Dendritic cell treated with granulocyte-macrophage colony-stimulating factor and Interleukin-4, amounts not matched to agents 40 ng/mL and 50 ng/mL, for 4 days (primary cell): ENCODE measurements around the gene MRPL10.

Source experiments
- H3K27ac Mint-ChIP-seq: one replicate; pipeline ENCODE4 v1.8.0; 2022; ENCODE audit warnings: mild to moderate bottlenecking, mixed read lengths
- H3K27me3 Mint-ChIP-seq: one replicate; pipeline ENCODE4 v1.8.0; 2022; ENCODE audit warnings: mild to moderate bottlenecking, mixed read lengths
- H3K36me3 Mint-ChIP-seq: one replicate; pipeline ENCODE4 v1.8.0; 2022; ENCODE audit warnings: low read depth, mixed read lengths
- H3K4me1 Mint-ChIP-seq: one replicate; pipeline ENCODE4 v1.8.0; 2022; ENCODE audit warnings: low read depth, mixed read lengths
- H3K4me3 Mint-ChIP-seq: one replicate; pipeline ENCODE4 v1.8.0; 2022; ENCODE audit warnings: mild to moderate bottlenecking, moderate library complexity, mixed read lengths
- H3K9me3 Mint-ChIP-seq: one replicate; pipeline ENCODE4 v1.8.0; 2022; ENCODE audit warnings: mixed read lengths
- intact Hi-C: fragments of 100-400 bp; cut with micrococcal nuclease; formaldehyde crosslinking; loops from one replicate; pipeline ENCODE4 v1.15.0; 2022

MRPL10 gene

DNA sequence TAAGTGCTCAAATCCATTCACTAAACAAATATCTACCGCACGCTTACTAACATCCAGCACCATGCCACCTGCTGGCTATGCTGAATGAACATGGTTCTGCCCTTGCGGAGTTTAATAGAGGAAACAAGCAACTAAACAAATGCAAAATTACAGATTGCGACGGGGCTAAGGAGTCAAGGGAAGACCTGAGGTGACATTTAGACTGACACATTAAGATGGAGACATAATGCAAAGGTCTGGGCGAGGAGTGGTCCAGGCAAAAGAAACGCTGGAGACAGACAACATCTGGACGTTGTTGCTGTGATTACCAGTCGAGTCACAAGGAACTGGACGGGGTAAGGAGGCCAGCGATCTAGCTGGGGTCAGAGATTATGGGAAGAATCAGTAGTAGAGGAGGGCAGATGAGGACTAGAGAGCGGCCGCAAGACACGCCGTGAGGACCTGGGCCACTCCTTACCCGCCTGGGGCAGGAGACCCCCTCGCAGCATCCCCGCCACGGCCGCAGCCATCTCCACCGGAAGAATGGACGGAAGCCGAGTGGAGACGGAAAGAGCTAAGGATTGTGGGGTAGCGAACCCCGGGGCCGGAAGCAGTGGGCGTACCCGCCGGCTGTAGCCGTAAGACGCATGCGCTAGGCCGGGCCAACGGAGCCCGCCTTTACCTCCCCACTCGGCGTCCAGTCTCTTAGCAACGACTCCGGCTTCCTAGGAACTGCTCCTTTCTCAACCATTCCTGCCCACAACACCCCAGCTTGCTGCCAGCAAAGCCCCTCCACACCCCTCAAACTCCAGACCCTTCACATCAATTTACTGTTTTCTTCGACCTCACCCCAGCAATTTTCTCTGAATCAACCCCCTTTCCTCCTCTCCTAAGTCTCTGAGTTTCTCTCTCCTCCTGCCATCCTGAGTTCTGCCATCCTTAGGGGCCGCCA lies at the start of gene MRPL10, which contains the start of gene LRRC46:
TSS of gene MRPL10 (minus strand) at position 539 of the 931 bp plus-strand sequence. CDS start at position 509, 30 bp downstream.
TSS of gene LRRC46 (plus strand) at position 668 of the 931 bp plus-strand sequence. CDS start 320 bp downstream, outside the sequence.
- peaks cover 57% of the 10 kb centered on the region for H3K4me1 Mint-ChIP-seq
- peak within 1 kb of the TSS; percentile 91 for H3K27ac Mint-ChIP-seq
- H3K27me3 Mint-ChIP-seq, result no peaks in the 10 kb centered on the region
- intact Hi-C loops, result no loop called here
- peaks cover 46% of the 10 kb centered on the region for H3K36me3 Mint-ChIP-seq
- no peaks in the 10 kb centered on the region for H3K9me3 Mint-ChIP-seq
- H3K4me3 Mint-ChIP-seq, result peak within 1 kb of the TSS; percentile 86

DNA sequence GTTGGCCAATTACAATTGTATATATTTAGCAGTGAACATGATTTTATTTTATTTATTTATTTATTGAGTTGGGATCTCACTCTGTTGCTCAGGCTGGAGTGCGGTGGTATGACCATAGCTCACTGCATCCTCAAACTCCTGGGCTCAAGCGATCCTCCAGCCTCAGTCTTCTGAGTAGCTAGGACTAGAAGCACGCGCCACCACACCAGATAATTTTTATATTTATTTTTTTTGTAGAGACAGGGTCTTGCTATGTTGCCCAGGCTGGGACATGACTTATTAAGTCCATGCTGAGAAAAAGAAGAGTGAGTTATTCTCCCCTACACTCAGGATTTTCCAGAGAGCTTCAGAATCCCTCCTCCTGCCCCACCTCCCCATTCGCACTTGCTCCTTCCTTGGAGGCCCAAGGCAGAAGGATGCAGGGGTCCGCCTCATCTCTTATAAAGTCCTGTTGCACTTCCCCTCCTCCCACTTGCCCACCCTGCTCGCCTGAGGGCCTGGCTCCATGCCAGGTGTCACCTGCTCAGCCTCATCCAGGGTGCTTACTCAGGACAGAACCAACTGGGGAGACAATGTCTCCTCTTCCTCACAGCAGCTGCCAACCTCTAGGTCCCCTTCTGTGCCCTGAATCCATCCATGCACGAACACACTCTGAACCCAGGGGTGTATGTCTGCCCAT lies 48.6 kb upstream of the MRPL10 start:
- Mint-ChIP-seq H3K9me3 (no peaks in the 10 kb centered on the region), H3K36me3 (no peaks in the 10 kb centered on the region), H3K27me3 (peaks cover 24% of the 10 kb centered on the region), H3K4me1 (peaks cover 34% of the 10 kb centered on the region), H3K4me3 (no peak overlapping the region), H3K27ac (no peak overlapping the region)
- intact Hi-C loops, result no loop called here

DNA sequence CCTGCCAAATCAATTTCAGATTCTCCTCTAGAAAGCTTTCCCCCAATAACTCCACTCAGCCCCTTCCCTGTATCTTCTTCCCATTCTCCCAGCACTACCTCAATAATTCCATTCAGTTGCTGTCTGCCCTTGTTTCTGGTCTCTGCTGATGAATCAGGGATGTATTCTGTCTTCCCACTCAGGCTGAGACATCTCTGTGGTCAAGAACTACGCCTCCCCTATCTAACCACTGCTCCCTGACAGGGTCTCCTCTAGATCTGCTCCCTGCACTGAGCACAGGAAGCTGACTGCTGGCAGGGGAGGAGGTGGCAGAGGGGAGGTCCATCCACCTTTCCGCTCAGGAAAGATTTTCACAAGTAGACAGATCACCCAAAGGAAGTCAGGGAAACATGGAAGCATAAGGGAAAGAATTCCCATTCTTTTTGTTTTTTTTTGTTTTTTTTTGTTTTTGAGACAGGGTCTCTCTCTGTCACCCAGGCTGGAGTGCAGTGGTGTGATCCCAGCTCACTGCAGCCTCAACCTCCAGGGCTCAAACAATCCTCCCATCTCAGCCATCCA lies 47.8 kb upstream of the MRPL10 start:
- no peaks in the 10 kb centered on the region for H3K36me3 Mint-ChIP-seq
- peaks cover 39% of the 10 kb centered on the region for H3K4me1 Mint-ChIP-seq
- H3K4me3 Mint-ChIP-seq, result no peak overlapping the region
- intact Hi-C loops, result no loop called here
- peaks cover 2% of the 10 kb centered on the region for H3K9me3 Mint-ChIP-seq
- peaks cover 27% of the 10 kb centered on the region for H3K27me3 Mint-ChIP-seq
- H3K27ac Mint-ChIP-seq, result no peak overlapping the region

DNA sequence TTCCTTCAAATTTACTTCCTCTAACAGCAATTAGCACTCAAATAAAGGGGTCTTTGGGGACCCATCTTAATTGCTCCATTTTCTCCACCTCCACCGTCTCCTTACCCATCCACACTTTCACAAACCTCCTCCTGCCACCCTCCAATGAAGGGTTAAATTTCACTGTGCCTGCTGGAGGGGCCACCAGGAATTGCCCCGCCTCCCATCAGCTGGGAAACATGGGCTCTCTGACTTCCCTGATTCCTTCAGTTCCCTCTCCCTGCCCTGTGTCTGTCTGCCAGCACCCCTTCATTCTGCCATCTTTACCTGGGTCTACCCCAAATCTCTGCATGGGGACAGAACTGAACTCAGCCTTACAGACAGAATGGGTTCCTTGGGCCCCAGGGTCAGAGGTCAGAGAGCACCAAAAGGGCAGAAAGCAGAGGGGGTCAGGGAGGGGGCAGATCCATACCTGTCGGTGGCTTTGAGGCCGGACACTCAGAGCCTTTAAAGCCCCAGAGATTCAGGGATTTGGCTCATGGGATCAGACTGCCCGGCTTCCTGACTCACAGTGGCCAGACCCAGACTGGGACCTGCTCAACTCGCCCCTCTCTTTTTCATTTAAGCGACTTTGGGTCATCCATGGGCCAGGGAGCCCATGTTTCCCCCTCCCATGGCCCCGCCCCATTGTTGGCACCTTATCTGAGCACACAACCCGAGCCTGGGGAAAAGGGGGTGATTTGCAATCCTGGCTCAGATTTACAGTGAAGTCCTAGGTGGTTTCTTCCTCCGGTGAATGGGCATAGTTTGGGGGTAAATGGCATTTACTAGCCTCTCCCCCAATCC lies 47.1 kb upstream of the MRPL10 start:
- H3K27ac Mint-ChIP-seq, result no peak overlapping the region
- H3K36me3 Mint-ChIP-seq, result no peaks in the 10 kb centered on the region
- no peak overlapping the region for H3K4me3 Mint-ChIP-seq
- intact Hi-C loops, result no loop called here
- peaks cover 33% of the 10 kb centered on the region for H3K27me3 Mint-ChIP-seq
- H3K4me1 Mint-ChIP-seq, result peaks cover 44% of the 10 kb centered on the region
- H3K9me3 Mint-ChIP-seq, result peaks cover 9% of the 10 kb centered on the region

DNA sequence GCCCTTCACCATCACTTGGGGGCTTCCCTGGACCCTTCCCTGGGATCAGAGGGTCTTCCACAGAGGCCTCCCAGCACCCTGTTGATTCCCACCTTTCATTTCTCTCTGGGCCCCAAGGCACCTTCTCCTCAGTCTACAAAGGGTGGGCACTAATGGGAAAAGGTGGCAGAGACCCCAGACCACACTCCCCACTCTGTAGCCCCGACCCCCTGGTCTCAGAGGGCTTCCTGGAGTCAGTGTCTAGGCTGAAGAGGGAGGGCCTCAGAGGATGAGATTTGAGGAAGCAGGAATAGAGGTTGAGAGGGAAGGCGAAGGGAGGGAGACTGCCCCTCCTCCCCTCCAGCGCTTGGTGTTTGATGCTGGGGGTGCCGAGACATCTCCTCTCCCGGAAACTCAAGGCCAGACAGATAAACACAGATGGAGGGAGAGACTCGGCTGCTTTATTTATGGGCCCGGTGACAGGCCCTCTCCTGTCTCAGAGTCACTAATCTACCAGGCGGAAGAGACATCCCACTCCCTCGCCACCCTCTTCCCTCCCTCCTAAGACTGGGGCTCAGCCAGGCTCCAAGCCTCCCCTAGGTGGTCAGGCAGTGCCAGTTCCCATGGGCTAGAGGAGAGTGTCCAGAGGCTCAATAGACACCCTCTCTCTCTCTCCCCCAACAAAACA lies 46.2 kb upstream of the MRPL10 start:
- Mint-ChIP-seq H3K9me3 (peaks cover 9% of the 10 kb centered on the region), H3K36me3 (no peaks in the 10 kb centered on the region), H3K27me3 (peaks cover 40% of the 10 kb centered on the region), H3K4me3 (no peak overlapping the region), H3K4me1 (peaks cover 35% of the 10 kb centered on the region), H3K27ac (no peak overlapping the region)
- intact Hi-C loops, result no loop called here

DNA sequence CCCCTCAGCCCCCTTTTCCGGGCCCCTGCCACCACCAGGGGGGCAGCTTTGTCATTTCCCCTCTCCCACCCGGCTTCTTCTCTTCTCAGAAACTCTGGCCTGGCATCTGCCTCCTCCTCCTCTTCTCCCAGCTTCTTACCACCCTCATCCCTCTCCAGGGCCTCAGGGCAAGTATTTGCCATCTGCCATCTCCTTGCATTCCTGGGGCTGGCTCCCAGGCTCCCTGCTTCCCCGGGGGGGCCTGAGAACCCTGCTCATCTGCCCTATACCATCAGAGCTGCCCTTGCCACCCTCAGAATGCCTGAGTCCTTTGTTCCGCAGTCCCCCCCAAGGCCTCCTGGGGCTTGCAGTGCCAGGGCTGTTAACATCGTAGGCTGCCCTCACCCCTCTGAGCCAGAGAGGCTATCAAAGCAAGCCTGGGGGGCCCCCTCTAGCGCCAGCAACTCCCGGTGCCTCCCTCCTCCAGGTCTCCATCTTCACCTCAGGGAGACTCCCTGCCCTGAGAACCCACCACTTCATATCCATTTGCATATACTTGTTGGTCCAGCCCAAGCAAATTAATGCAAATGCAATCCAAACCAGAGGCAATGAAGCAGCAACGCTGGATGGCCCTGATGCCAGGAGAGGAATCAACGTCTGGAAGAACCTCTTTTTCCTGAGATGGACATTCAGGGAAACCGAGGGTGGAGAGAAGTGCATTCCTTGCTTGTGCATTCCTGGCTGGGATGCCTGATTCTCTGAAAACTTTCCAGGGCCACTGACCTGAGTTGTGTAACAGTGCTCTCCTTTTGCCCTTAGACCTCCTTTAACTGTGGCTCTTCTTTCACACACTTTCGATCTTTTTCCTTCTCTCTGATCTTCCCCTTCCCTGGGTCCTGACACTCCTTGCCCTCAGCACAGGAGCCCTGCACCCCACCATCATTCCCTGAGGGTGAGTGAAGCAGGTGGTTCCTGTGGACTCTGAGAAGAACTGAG lies 44.0 kb upstream of the MRPL10 start:
- Mint-ChIP-seq H3K4me3 (no peak overlapping the region), H3K36me3 (no peaks in the 10 kb centered on the region), H3K27me3 (peaks cover 59% of the 10 kb centered on the region), H3K27ac (no peak overlapping the region), H3K4me1 (peaks cover 24% of the 10 kb centered on the region), H3K9me3 (peaks cover 9% of the 10 kb centered on the region)
- intact Hi-C loops, result no loop called here

DNA sequence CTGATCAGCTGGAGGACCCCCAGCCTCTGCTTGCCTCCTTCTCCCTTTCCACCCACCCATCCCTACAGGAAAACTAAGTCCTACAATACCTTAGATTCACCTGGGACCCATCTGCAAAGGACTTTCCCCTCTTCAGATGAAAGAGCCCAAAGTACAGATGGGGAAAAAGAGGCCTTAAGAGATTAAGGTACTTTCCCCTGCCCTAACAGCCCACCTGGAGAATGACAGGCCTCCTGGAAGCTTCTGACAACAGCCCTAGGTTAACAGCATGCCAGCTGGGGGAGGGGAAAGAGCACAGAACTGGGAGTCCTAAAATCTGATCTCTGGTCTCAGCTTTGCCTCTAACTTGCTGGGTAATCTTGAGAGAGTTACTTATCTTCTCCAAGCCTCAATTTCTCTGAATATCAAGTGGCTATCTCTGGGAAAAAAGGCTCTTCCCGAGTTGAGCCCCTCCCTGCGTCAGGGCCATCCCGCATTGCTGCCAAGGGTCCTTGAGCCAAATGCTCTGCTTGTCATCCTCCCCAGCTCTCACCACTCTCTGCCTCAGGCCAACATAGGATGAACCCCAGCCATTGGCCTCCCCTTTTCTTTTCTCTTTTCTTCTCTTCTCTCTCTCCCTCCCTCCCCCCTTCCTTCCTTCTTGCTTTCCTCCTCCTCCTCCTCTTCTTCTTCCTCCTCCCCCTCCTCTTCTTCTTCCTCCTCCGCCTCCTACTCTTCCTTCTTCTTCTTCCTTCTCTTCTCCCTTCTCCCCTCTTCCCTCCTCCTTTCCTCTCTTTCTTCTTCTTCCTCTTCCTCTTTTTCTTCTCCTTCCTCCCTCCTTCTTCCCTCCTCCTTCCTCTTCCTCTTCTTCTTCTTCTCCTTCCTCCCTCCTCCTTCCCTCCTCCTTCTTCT lies 42.1 kb upstream of the MRPL10 start:
- peaks cover 24% of the 10 kb centered on the region for H3K4me1 Mint-ChIP-seq
- no peaks in the 10 kb centered on the region for H3K36me3 Mint-ChIP-seq
- H3K27ac Mint-ChIP-seq, result no peak overlapping the region
- H3K27me3 Mint-ChIP-seq, result peaks cover 67% of the 10 kb centered on the region
- intact Hi-C loops, result no loop called here
- no peak overlapping the region for H3K4me3 Mint-ChIP-seq
- peaks cover 9% of the 10 kb centered on the region for H3K9me3 Mint-ChIP-seq

DNA sequence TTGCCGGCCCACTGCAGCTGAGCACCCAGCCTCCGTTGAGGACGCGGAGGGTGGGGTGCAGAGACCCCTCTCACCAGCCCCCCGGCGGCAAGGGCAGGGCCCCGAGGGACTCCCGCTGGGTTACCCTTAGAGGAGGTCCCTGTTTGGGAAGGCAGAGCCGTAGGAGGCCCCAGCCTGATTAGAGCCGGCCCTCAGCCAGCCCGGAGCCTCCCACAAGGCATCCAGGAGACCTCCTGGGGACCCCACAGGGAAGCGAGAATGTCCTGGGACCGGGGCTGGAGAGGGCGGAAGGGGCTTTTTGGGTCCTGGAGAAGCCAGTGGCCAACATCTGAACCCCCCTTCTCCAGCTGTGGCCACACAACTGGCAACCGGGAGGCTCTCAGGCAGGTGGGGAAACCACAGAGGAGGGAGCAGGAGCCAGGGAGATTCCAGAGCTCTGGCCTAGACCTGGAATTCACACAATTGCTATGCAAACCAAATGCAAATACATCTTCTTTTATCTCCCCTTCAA lies 41.4 kb upstream of the MRPL10 start:
- Mint-ChIP-seq H3K27ac (no peak overlapping the region), H3K9me3 (peaks cover 9% of the 10 kb centered on the region), H3K4me3 (no peak overlapping the region), H3K36me3 (no peaks in the 10 kb centered on the region), H3K27me3 (peaks cover 67% of the 10 kb centered on the region), H3K4me1 (peaks cover 17% of the 10 kb centered on the region)
- intact Hi-C loops, result no loop called here

DNA sequence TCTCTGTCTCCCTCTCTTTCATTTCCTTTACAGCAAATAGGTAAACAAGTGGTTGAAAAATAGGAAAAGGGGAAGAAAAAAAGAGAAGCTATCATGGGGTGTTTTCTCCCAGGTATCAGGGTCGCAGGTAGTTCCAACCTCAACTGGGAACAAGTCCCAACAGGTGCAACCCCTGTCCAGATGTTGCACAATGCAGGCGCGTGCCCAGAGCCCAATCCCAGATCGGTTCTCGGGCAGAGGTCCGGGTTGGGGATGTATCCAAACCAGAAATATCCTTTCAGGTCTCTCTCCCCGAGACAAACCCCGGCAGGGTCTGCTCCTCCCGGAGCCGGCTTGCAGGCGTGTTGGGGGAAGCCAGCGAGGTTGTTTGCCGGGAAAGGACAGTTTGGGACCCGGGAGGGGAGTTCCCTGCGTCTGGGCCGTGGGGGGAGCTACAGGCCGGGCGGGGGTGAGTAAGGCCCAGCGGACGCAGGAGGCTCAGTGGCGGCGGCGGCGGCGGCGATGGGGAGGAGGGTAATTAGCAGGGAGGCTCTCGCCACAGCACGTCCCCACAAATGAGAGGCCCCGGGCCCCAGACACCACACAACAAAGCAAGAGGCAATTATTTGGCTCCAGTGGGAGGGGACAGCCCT lies 40.8 kb upstream of the MRPL10 start:
- peaks cover 11% of the 10 kb centered on the region for H3K4me1 Mint-ChIP-seq
- no peak overlapping the region for H3K4me3 Mint-ChIP-seq
- H3K9me3 Mint-ChIP-seq, result peaks cover 9% of the 10 kb centered on the region
- H3K36me3 Mint-ChIP-seq, result no peaks in the 10 kb centered on the region
- intact Hi-C loops, result no loop called here
- no peak overlapping the region for H3K27ac Mint-ChIP-seq
- H3K27me3 Mint-ChIP-seq, result peaks cover 69% of the 10 kb centered on the region

DNA sequence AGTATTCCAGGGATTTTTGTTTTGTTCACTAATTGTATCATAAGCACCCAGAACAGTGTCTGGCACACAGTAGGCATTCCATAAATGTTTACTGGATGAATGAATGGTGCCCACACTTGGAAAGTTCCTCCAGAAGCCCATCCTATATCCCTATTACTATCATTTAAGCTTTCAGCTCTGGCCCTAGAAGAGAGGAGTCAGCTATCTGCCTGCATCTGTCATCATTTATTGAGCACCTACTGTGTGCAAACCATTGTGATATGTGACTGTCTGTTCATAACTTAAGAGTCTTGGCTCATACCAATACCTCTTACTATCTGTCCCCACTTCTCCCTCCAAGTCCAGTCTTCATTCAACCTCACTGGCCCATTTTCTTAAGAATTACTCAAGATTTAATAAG lies 39.7 kb upstream of the MRPL10 start:
- Mint-ChIP-seq H3K4me1 (peaks cover 11% of the 10 kb centered on the region), H3K9me3 (peaks cover 9% of the 10 kb centered on the region), H3K27me3 (peaks cover 79% of the 10 kb centered on the region), H3K27ac (no peak overlapping the region), H3K36me3 (no peaks in the 10 kb centered on the region), H3K4me3 (no peak overlapping the region)
- intact Hi-C loops, result no loop called here

DNA sequence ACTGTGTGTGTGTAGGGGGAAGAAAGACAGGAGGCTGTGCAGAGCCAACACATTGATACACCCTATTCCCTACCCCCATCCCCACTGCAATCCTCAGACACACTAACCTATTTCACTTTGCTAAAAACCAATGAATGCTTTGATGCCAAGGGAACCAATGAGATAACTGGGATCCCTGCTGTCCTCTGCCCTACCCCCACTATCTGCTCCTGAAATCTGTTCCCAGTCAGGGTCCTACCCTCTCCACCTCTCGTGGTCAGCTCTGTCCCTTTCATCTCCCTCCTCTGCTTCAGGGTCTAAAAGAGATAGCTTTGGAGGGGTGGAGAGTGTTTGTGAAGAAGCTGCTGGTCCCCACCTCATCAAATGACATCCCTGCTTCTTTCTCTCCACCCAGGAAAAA lies 38.7 kb upstream of the MRPL10 start:
- no peaks in the 10 kb centered on the region for H3K36me3 Mint-ChIP-seq
- H3K9me3 Mint-ChIP-seq, result peaks cover 9% of the 10 kb centered on the region
- H3K4me3 Mint-ChIP-seq, result no peak overlapping the region
- H3K27ac Mint-ChIP-seq, result no peak overlapping the region
- H3K27me3 Mint-ChIP-seq, result peaks cover 81% of the 10 kb centered on the region
- intact Hi-C loops, result no loop called here
- peaks cover 11% of the 10 kb centered on the region for H3K4me1 Mint-ChIP-seq
